Neural cell (in vitro differentiated cells): Measurements from ENCODE around the gene SLC6A6. TPM values are rescaled to one million over a fixed set of nuclear protein-coding genes. Genes with fewer than 3 reads are reported as not detected.

Experiments
- H2AFZ ChIP-seq: fragments of 200-600, 300-800 bp; sonication (generic), shearing (Covaris generic); 2 replicates; pipeline ENCODE4 v1.6.0; 2014; ENCODE audit warnings: low read depth, mild to moderate bottlenecking, antibody characterized with exemption, low read length, moderate library complexity
- H3F3A ChIP-seq: fragments of 200-600 bp; shearing (Covaris generic); 2 replicates; pipeline ENCODE4 v1.6.1; 2016; ENCODE audit warnings: mild to moderate bottlenecking, moderate library complexity, mixed read lengths, antibody characterized with exemption, low read length; ENCODE audit not compliant: insufficient read depth, poor library complexity, severe bottlenecking
- H3K27ac ChIP-seq: fragments of 200-600, 300-800 bp; sonication (generic), shearing (Covaris generic); 2 replicates; pipeline ENCODE4 v1.5.1; 2014; ENCODE audit warnings: mild to moderate bottlenecking, low read length, moderate library complexity
- H3K27me3 ChIP-seq: fragments of 300-800, 200-600 bp; sonication (generic), shearing (Covaris generic); 2 replicates; pipeline ENCODE4 v1.6.0; 2014; ENCODE audit warnings: mild to moderate bottlenecking, low read depth, low read length, moderate library complexity; ENCODE audit not compliant: insufficient read depth
- H3K36me3 ChIP-seq: fragments of 300-800, 200-600 bp; sonication (generic), shearing (Covaris generic); 2 replicates; pipeline ENCODE4 v1.5.1; 2014; ENCODE audit warnings: mild to moderate bottlenecking, antibody characterized with exemption, low read length, moderate library complexity; ENCODE audit not compliant: insufficient read depth
- H3K4me2 ChIP-seq: fragments of 300-800, 200-600 bp; sonication (generic), shearing (Covaris generic); 2 replicates; pipeline ENCODE4 v1.6.0; 2014; ENCODE audit warnings: mild to moderate bottlenecking, low read length
- H3K4me3 ChIP-seq: fragments of 300-800, 200-600 bp; sonication (generic), shearing (Covaris generic); 2 replicates; pipeline ENCODE4 v1.5.1; 2014; ENCODE audit warnings: mild to moderate bottlenecking, low read length, moderate library complexity
- H3K79me2 ChIP-seq: fragments of 200-600 bp; shearing (Covaris generic); replicated peaks from 2 replicates; pipeline ENCODE4 v1.6.0; 2014; ENCODE audit warnings: mild to moderate bottlenecking, low read length, moderate library complexity; ENCODE audit not compliant: insufficient read depth
- H3K9ac ChIP-seq: fragments of 300-800, 200-600 bp; sonication (generic), shearing (Covaris generic); 2 replicates; pipeline ENCODE4 v1.6.1; 2016; ENCODE audit warnings: mild to moderate bottlenecking, low read length, mixed read lengths
- H3K9me2 ChIP-seq: fragments of 200-600 bp; shearing (Covaris generic); 2 replicates; pipeline ENCODE4 v1.6.1; 2016; ENCODE audit warnings: mild to moderate bottlenecking, low read length, mixed read lengths; ENCODE audit not compliant: insufficient read depth
- H3K9me3 ChIP-seq: fragments of 200-600, 300-800 bp; sonication (generic), shearing (Covaris generic); 2 replicates; pipeline ENCODE4 v1.6.1; 2016; ENCODE audit warnings: mild to moderate bottlenecking, mixed run types, low read length, moderate library complexity, mixed read lengths
- H4K20me1 ChIP-seq: fragments of 200-600 bp; shearing (Covaris generic); 2 replicates; pipeline ENCODE4 v1.6.1; 2016; ENCODE audit warnings: mild to moderate bottlenecking, mixed run types; ENCODE audit not compliant: insufficient read depth
- CTCF ChIP-seq: fragments of 450-650 bp; IDR thresholded peaks from 2 replicates; pipeline ENCODE4 v1.5.1; 2014; ENCODE audit warnings: antibody characterized with exemption, mild to moderate bottlenecking, moderate library complexity; ENCODE audit not compliant: poor library complexity, severe bottlenecking
- EP300 ChIP-seq: fragments of 450-650 bp; conservative IDR thresholded peaks from 2 replicates; pipeline ENCODE4 v1.6.1; 2014; ENCODE audit warnings: antibody characterized with exemption, mild to moderate bottlenecking, moderate library complexity; ENCODE audit not compliant: poor library complexity, severe bottlenecking
- EZH2 ChIP-seq: fragments of 200-600, 300-800 bp; shearing (Covaris generic), sonication (generic); IDR thresholded peaks from 2 replicates; pipeline ENCODE4 v1.6.1; 2014; ENCODE audit warnings: antibody characterized with exemption, low read length, borderline replicate concordance, mild to moderate bottlenecking; ENCODE audit not compliant: insufficient read depth, poor library complexity, severe bottlenecking
- MXI1 ChIP-seq: fragments of 450-650 bp; conservative IDR thresholded peaks from 2 replicates; pipeline ENCODE4 v1.6.1; 2014; ENCODE audit warnings: antibody characterized with exemption, mild to moderate bottlenecking; ENCODE audit not compliant: poor library complexity, severe bottlenecking
- POLR2AphosphoS5 ChIP-seq: IDR thresholded peaks from 2 replicates; pipeline ENCODE4 v1.6.1; 2012
- RAD21 ChIP-seq: fragments of 450-650 bp; conservative IDR thresholded peaks from 2 replicates; pipeline ENCODE4 v1.6.1; 2014; ENCODE audit warnings: antibody characterized with exemption, mild to moderate bottlenecking, moderate library complexity
- REST ChIP-seq: IDR thresholded peaks from 2 replicates; pipeline ENCODE4 v1.6.1; 2012; ENCODE audit warnings: borderline replicate concordance
- SMC3 ChIP-seq: fragments of 450-650 bp; conservative IDR thresholded peaks from 2 replicates; pipeline ENCODE4 v1.6.1; 2014; ENCODE audit warnings: antibody characterized with exemption, mild to moderate bottlenecking, moderate library complexity; ENCODE audit not compliant: poor library complexity
- TAF1 ChIP-seq: IDR thresholded peaks from 2 replicates; pipeline ENCODE4 v1.6.1; 2012; ENCODE audit warnings: low read depth
- polyA plus RNA-seq: library from polyadenylated mRNA; depleted of rRNA; stranded (reverse); fragments of >200 nt; gene quantifications from 2 replicates; pipeline ENCODE4 v1.2.3, GENCODE V29; 2014

Gene SLC6A6
- polyA plus RNA-seq, 1 donor from 2014 or later, result 15.9 TPM

GRCh38 chr3:14418296-14419250 is 16.2 kb downstream of the SLC6A6 start:
- H3K9me3 ChIP-seq, result no peaks in the 10 kb centered on the region
- H3K27ac ChIP-seq, result no peak overlapping the region
- H3K4me2 ChIP-seq, result no peak overlapping the region
- H3K9ac ChIP-seq, result no peak overlapping the region
- H3K9me2 ChIP-seq, result no peaks in the 10 kb centered on the region
- no peak overlapping the region for H2AFZ ChIP-seq
- no peaks in the 10 kb centered on the region for H3K79me2 ChIP-seq
- no peaks in the 10 kb centered on the region for H4K20me1 ChIP-seq
- TF ChIP-seq EZH2, result no peak
- TF ChIP-seq SMC3, result no peak
- TF ChIP-seq MXI1, result no peak
- no peak for TF ChIP-seq POLR2AphosphoS5
- no peaks in the 10 kb centered on the region for H3K36me3 ChIP-seq
- no peak overlapping the region for H3K4me3 ChIP-seq
- H3F3A ChIP-seq, result no peaks in the 10 kb centered on the region
- H3K27me3 ChIP-seq, result no peaks in the 10 kb centered on the region

- Histone ChIP-seq H3K4me3 (no peak overlapping the region), H3K36me3 (no peaks in the 10 kb centered on the region), H3K9ac (no peak overlapping the region), H3K79me2 (no peaks in the 10 kb centered on the region), H3F3A (no peaks in the 10 kb centered on the region), H3K9me3 (no peaks in the 10 kb centered on the region), H2AFZ (no peak overlapping the region), H3K9me2 (no peaks in the 10 kb centered on the region), H4K20me1 (no peaks in the 10 kb centered on the region), H3K4me2 (no peak overlapping the region), H3K27ac (no peak overlapping the region), H3K27me3 (no peaks in the 10 kb centered on the region)
- no peak for TF ChIP-seq EZH2
- no peak for TF ChIP-seq CTCF
- no peak for TF ChIP-seq REST
- no peak for TF ChIP-seq MXI1
- TF ChIP-seq RAD21, result no peak
- TF ChIP-seq TAF1, result no peak
- TF ChIP-seq POLR2AphosphoS5, result no peak
- no peak for TF ChIP-seq SMC3
- no peak for TF ChIP-seq EP300
Observed at GRCh38 chr3:14422016-14422963, 19.9 kb downstream of the SLC6A6 start.
